HL-60 (cell line): Measurements from ENCODE around the gene PIGV.

ENCODE experiments used
- CTCF ChIP-seq: IDR thresholded peaks from one replicate; pipeline ENCODE4 v1.5.1; 2011; ENCODE audit warnings: low read length, control low read depth, inconsistent platforms; ENCODE audit not compliant: insufficient read depth
- GABPA ChIP-seq: IDR thresholded peaks from 2 replicates; pipeline ENCODE4 v1.6.1; 2012; ENCODE audit warnings: low read depth
- POLR2AphosphoS5 ChIP-seq: IDR thresholded peaks from 2 replicates; pipeline ENCODE4 v1.6.1; 2012; ENCODE audit warnings: low read depth
- SPI1 ChIP-seq: IDR thresholded peaks from 2 replicates; pipeline ENCODE4 v1.6.1; 2012; ENCODE audit warnings: low read depth, mild to moderate bottlenecking, borderline replicate concordance
- TF ChIP-seq, protein P1 (sequence below): IDR thresholded peaks from 2 replicates; pipeline ENCODE4 v1.6.1; 2012; ENCODE audit warnings: low read depth; ENCODE audit not compliant: insufficient replicate concordance

- TF ChIP-seq CTCF (peak; percentile 19), POLR2AphosphoS5 (peak; percentile 25; the same call in 1 of the 2 replicates), SPI1 (no peak), GABPA (peak; percentile 79)
- TF ChIP-seq, protein P1, sequence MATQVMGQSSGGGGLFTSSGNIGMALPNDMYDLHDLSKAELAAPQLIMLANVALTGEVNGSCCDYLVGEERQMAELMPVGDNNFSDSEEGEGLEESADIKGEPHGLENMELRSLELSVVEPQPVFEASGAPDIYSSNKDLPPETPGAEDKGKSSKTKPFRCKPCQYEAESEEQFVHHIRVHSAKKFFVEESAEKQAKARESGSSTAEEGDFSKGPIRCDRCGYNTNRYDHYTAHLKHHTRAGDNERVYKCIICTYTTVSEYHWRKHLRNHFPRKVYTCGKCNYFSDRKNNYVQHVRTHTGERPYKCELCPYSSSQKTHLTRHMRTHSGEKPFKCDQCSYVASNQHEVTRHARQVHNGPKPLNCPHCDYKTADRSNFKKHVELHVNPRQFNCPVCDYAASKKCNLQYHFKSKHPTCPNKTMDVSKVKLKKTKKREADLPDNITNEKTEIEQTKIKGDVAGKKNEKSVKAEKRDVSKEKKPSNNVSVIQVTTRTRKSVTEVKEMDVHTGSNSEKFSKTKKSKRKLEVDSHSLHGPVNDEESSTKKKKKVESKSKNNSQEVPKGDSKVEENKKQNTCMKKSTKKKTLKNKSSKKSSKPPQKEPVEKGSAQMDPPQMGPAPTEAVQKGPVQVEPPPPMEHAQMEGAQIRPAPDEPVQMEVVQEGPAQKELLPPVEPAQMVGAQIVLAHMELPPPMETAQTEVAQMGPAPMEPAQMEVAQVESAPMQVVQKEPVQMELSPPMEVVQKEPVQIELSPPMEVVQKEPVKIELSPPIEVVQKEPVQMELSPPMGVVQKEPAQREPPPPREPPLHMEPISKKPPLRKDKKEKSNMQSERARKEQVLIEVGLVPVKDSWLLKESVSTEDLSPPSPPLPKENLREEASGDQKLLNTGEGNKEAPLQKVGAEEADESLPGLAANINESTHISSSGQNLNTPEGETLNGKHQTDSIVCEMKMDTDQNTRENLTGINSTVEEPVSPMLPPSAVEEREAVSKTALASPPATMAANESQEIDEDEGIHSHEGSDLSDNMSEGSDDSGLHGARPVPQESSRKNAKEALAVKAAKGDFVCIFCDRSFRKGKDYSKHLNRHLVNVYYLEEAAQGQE, result no peak
Observed at GRCh38 chr1:26833432-26834405, 46.0 kb downstream of the PIGV start.
